ENCODE measurements around the gene UPP2. TPM values are rescaled to one million over a fixed set of nuclear protein-coding genes. Genes with fewer than 3 reads are reported as not detected.

UPP2 gene
- total RNA-seq, 4 donors from 2014 or later, result not detected

DNA sequence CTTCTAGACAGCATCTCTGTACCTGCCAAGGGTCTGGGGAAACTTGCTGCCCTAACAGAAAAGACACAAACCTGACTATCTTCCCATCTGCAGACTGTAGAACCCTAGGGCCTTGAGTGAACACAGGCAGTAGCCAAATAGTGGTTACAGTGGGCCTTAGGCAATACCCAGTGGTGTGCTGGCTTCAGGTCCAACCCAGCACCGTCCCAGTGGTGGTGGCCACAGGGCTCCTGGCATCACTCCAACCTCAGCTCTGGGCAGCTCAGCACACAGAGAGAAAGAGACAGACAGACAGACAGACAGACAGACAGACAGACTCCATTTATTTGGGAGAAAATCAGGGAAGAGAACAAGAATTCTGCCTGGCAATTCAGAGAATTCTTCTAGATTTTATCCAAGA is 29.3 kb upstream of the UPP2 start:
- Histone ChIP-seq H3K9me3 (no peaks in the 10 kb centered on the region), H3K27ac (no peak overlapping the region), H3K4me1 (no peaks in the 10 kb centered on the region), H3K4me3 (no peak overlapping the region), H3K27me3 (no peaks in the 10 kb centered on the region), H3K36me3 (no peaks in the 10 kb centered on the region)
- in situ Hi-C loops (cut with MboI; ENCODE audit: low sequenced_read_pairs in 4 of 4) (no loop called here), intact Hi-C loops (cut with DNase I; ENCODE audit: low total_unique reads) (no loop called here)
- ATAC-seq, result no peak
- no peak for TF ChIP-seq POLR2A (IDR thresholded peaks at IDR 0.05)
- TF ChIP-seq, protein P1, sequence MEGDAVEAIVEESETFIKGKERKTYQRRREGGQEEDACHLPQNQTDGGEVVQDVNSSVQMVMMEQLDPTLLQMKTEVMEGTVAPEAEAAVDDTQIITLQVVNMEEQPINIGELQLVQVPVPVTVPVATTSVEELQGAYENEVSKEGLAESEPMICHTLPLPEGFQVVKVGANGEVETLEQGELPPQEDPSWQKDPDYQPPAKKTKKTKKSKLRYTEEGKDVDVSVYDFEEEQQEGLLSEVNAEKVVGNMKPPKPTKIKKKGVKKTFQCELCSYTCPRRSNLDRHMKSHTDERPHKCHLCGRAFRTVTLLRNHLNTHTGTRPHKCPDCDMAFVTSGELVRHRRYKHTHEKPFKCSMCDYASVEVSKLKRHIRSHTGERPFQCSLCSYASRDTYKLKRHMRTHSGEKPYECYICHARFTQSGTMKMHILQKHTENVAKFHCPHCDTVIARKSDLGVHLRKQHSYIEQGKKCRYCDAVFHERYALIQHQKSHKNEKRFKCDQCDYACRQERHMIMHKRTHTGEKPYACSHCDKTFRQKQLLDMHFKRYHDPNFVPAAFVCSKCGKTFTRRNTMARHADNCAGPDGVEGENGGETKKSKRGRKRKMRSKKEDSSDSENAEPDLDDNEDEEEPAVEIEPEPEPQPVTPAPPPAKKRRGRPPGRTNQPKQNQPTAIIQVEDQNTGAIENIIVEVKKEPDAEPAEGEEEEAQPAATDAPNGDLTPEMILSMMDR (IDR thresholded peaks at IDR 0.05 in 4 of 5, conservative IDR thresholded peaks at IDR 0.05 in 1 of 5), result no peak
- DNase-seq, result no peak

DNA sequence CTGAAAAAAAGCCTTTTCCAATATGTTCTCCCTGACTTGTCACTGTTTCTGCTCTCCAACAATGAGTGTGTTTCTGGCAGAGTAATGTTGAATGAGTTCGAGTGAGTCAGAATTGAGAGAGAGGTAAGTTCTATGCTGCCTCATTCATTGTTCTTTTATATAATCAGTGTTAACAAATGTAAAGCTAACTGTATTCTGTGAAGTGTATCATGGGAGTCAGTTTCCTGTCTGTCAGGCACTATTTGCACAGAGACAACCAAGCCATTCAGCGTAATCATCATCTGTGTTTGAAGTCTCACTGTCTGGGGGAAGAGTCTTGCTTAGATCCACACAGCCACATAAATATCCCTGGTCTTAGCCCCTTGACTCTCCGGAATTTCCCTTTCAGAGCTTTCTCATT is 22.0 kb upstream of the UPP2 start:
- DNase-seq (no peak), ATAC-seq (no peak)
- Histone ChIP-seq H3K9me3 (no peaks in the 10 kb centered on the region), H3K4me3 (no peak overlapping the region), H3K36me3 (no peaks in the 10 kb centered on the region), H3K27ac (no peak overlapping the region), H3K27me3 (no peaks in the 10 kb centered on the region), H3K4me1 (no peaks in the 10 kb centered on the region)
- no peak for TF ChIP-seq POLR2A (IDR thresholded peaks at IDR 0.05)
- TF ChIP-seq, protein P1 (IDR thresholded peaks at IDR 0.05 in 4 of 5, conservative IDR thresholded peaks at IDR 0.05 in 1 of 5), result no peak
- in situ Hi-C loops (cut with MboI; ENCODE audit: low sequenced_read_pairs in 4 of 4) (no loop called here), intact Hi-C loops (cut with DNase I; ENCODE audit: low total_unique reads) (no loop called here)

- intact Hi-C loops (cut with DNase I; ENCODE audit: low total_unique reads) (no loop called here), in situ Hi-C loops (cut with MboI; ENCODE audit: low sequenced_read_pairs in 4 of 4) (no loop called here)
- no peak for TF ChIP-seq POLR2A (IDR thresholded peaks at IDR 0.05)
- TF ChIP-seq, protein P1 (IDR thresholded peaks at IDR 0.05 in 4 of 5, conservative IDR thresholded peaks at IDR 0.05 in 1 of 5), result no peak
- Histone ChIP-seq H3K27me3 (no peaks in the 10 kb centered on the region), H3K27ac (no peak overlapping the region), H3K4me1 (no peaks in the 10 kb centered on the region), H3K9me3 (no peaks in the 10 kb centered on the region), H3K36me3 (no peaks in the 10 kb centered on the region), H3K4me3 (no peak overlapping the region)
- DNase-seq (no peak), ATAC-seq (no peak)
These were observed 13.6 kb upstream of the UPP2 start for GRCh38 chr2:158088093-158088492.

DNA sequence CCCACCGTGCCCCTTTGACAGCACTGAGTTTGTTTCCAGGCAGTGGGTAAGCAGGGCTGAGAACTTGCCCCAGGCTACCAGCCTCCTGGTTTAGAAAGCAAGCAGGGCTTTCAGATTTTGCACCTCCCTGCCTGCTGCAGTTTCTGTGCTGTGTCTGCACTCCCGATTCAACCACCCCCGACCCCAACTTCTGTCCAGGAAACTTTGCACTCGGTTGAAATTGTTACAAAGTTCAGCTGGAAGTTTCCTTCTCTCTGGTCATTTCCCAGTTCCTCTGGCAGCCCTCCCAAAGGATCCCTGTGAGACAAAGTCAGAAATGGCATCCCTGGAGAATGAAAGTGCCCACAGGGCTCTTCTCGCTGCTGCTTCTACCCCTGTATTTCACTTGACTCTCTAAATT is 12.4 kb upstream of the UPP2 start:
- DNase-seq, result no peak
- no peak for ATAC-seq
- Histone ChIP-seq H3K27me3 (no peaks in the 10 kb centered on the region), H3K4me1 (no peaks in the 10 kb centered on the region), H3K27ac (no peak overlapping the region), H3K36me3 (no peaks in the 10 kb centered on the region), H3K4me3 (no peak overlapping the region), H3K9me3 (no peaks in the 10 kb centered on the region)
- TF ChIP-seq, protein P1 (IDR thresholded peaks at IDR 0.05 in 4 of 5, conservative IDR thresholded peaks at IDR 0.05 in 1 of 5), result no peak
- no peak for TF ChIP-seq POLR2A (IDR thresholded peaks at IDR 0.05)
- in situ Hi-C loops (cut with MboI; ENCODE audit: low sequenced_read_pairs in 4 of 4) (no loop called here), intact Hi-C loops (cut with DNase I; ENCODE audit: low total_unique reads) (no loop called here)

- TF ChIP-seq, protein P1 (IDR thresholded peaks at IDR 0.05 in 4 of 5, conservative IDR thresholded peaks at IDR 0.05 in 1 of 5), result no peak
- TF ChIP-seq POLR2A (IDR thresholded peaks at IDR 0.05), result no peak
- Histone ChIP-seq H3K4me1 (no peaks in the 10 kb centered on the region), H3K27me3 (no peaks in the 10 kb centered on the region), H3K36me3 (no peaks in the 10 kb centered on the region), H3K9me3 (no peaks in the 10 kb centered on the region), H3K4me3 (no peak overlapping the region), H3K27ac (no peak overlapping the region)
- in situ Hi-C loops (cut with MboI; ENCODE audit: low sequenced_read_pairs in 4 of 4), result no loop called here
- ATAC-seq, result no peak
- no peak for DNase-seq
- intact Hi-C loops (cut with DNase I; ENCODE audit: low total_unique reads), result no loop called here
These were observed 10.0 kb upstream of the UPP2 start for GRCh38 chr2:158091647-158092046.

Data from gastrocnemius medialis (tissue), 4 donors.